Fibroblast of villous mesenchyme (primary cell): ENCODE results near the gene ELFN1. TPM values are rescaled to one million over a fixed set of nuclear protein-coding genes. Genes with fewer than 3 reads are reported as not detected.

Experiments
- DNase-seq: peaks from one replicate; pipeline ENCODE4 v3.0.0-alpha.2; 2010; ENCODE audit warnings: low read depth
- H3K4me3 ChIP-seq: 2 replicates; pipeline ENCODE4 v1.5.1; 2011; ENCODE audit warnings: low read depth, mild to moderate bottlenecking, low read length
- CTCF ChIP-seq: IDR thresholded peaks from 2 replicates; pipeline ENCODE4 v1.5.1; 2012; ENCODE audit warnings: low read depth, mild to moderate bottlenecking, low read length; ENCODE audit not compliant: insufficient read depth
- total RNA-seq: library from RNA; depleted of rRNA; stranded (reverse); fragments of >200 nt; gene quantifications from 2 replicates; pipeline ENCODE4 v1.2.3, GENCODE V29; 2012

Gene ELFN1
- total RNA-seq, 1 donor: 0.86 TPM

- H3K4me3 ChIP-seq: no peak overlapping the region
- DNase-seq: no peak
- TF ChIP-seq CTCF: no peak
Measured at GRCh38 chr7:1733908-1734730, 64.0 kb downstream of the ELFN1 start.

GRCh38 chr7:1735262-1735661 is 65.2 kb downstream of the ELFN1 start:
- no peak for TF ChIP-seq CTCF
- H3K4me3 ChIP-seq: no peak overlapping the region
- DNase-seq: no peak

GRCh38 chr7:1735806-1736483 is 65.9 kb downstream of the ELFN1 start:
- H3K4me3 ChIP-seq: no peak overlapping the region
- no peak for TF ChIP-seq CTCF
- no peak for DNase-seq

GRCh38 chr7:1736484-1736817 is 66.4 kb downstream of the ELFN1 start:
- no peak for DNase-seq
- H3K4me3 ChIP-seq: no peak overlapping the region
- no peak for TF ChIP-seq CTCF

GRCh38 chr7:1736830-1737229 is 66.8 kb downstream of the ELFN1 start:
- TF ChIP-seq CTCF: no peak

GRCh38 chr7:1737523-1737922 is 67.4 kb downstream of the ELFN1 start:
- H3K4me3 ChIP-seq: no peak overlapping the region
- no peak for TF ChIP-seq CTCF
- no peak for DNase-seq

More at GRCh38 chr7:1736830-1737229, 66.8 kb downstream of the ELFN1 start:
- H3K4me3 ChIP-seq: no peak overlapping the region
- DNase-seq: no peak
